ENCODE data around the gene ADPRS. TPM values are rescaled to one million over a fixed set of nuclear protein-coding genes. Genes with fewer than 3 reads are reported as not detected.

The ADPRS gene
- total and polyA plus RNA-seq, 2 donors (not counting 3 experiments of a cell fraction or from before 2014, with no cell fraction given) = 32.9 to 48.1 TPM

DNA sequence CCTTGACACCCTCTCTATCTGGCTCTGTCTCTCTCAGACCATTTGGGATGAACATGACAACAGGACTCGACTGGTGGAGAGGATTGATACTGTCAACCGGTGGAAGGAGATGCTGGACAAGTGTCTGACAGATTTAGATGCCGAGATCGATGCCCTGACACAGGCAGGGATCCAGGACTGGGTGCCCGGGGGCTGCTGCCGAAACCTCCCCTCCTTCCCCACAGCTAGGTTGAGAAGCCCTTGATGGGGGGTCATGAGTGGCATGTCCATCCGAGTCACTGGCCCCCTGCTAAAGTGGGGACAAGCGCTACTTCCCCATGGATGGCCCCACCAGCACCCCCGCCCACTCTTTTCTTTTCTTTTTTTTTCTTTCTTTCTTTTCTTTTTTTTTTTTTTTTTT is 3.6 kb upstream of the ADPRS start:
- no peaks in the 10 kb centered on the region for H4K20me1 ChIP-seq (replicated peaks; ENCODE audit: control insufficient read depth, extremely low read depth, insufficient read depth, low read length)
- H3K9ac ChIP-seq (replicated peaks; ENCODE audit: extremely low read depth, insufficient read depth, low read length) = no peak overlapping the region
- TF ChIP-seq JUN (IDR thresholded peaks at IDR 0.05; ENCODE audit: borderline replicate concordance, insufficient read depth, insufficient read length, low read depth) = no peak
- TF ChIP-seq, protein P1, sequence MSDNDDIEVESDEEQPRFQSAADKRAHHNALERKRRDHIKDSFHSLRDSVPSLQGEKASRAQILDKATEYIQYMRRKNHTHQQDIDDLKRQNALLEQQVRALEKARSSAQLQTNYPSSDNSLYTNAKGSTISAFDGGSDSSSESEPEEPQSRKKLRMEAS (IDR thresholded peaks at IDR 0.05; ENCODE audit: insufficient read depth, insufficient read length) = no peak
- TF ChIP-seq FOS (IDR thresholded peaks at IDR 0.05; ENCODE audit: borderline replicate concordance, insufficient read depth, low read length) = no peak
- TF ChIP-seq, protein P2, sequence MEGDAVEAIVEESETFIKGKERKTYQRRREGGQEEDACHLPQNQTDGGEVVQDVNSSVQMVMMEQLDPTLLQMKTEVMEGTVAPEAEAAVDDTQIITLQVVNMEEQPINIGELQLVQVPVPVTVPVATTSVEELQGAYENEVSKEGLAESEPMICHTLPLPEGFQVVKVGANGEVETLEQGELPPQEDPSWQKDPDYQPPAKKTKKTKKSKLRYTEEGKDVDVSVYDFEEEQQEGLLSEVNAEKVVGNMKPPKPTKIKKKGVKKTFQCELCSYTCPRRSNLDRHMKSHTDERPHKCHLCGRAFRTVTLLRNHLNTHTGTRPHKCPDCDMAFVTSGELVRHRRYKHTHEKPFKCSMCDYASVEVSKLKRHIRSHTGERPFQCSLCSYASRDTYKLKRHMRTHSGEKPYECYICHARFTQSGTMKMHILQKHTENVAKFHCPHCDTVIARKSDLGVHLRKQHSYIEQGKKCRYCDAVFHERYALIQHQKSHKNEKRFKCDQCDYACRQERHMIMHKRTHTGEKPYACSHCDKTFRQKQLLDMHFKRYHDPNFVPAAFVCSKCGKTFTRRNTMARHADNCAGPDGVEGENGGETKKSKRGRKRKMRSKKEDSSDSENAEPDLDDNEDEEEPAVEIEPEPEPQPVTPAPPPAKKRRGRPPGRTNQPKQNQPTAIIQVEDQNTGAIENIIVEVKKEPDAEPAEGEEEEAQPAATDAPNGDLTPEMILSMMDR (IDR thresholded peaks at IDR 0.05; ENCODE audit: extremely low read depth in 1 of 2, insufficient read depth in 1 of 2, low read depth in 1 of 2, low read length in 2 of 2) = no peak
- TF ChIP-seq GATA2 (IDR thresholded peaks at IDR 0.05; ENCODE audit: insufficient read depth, insufficient read length, low read depth, low read length) = no peak
- no peak for TF ChIP-seq POLR2AphosphoS5 (IDR thresholded peaks at IDR 0.05; ENCODE audit: insufficient read depth, low read depth, low read length)
- TF ChIP-seq MYC (IDR thresholded peaks at IDR 0.05; ENCODE audit: low read depth, low read length) = no peak
- TF ChIP-seq POLR2A (IDR thresholded peaks at IDR 0.05; ENCODE audit: low read depth, low read length) = no peak
- no peak for TF ChIP-seq EZH2 (IDR thresholded peaks at IDR 0.05; ENCODE audit: borderline replicate concordance, low read depth, low read length, severe bottlenecking)
- H3K9me1 ChIP-seq (replicated peaks; ENCODE audit: control insufficient read depth, extremely low read depth, insufficient read depth, low read length) = no peaks in the 10 kb centered on the region
- FAIRE-seq (no peak), DNase-seq (ENCODE audit: low read depth, low spot score) (no peak)
- no TSS peak for BruUV-seq (replicated peaks)
- H3K4me3 ChIP-seq (replicated peaks in 1 of 3; ENCODE audit: insufficient read depth in 1 of 3, low read depth in 1 of 3, low read length in 3 of 3) = no peak overlapping the region
- no peak overlapping the region for H3K27ac ChIP-seq (ENCODE audit: insufficient read depth, low read depth, low read length)
- no peaks in the 10 kb centered on the region for H3K9me3 ChIP-seq (replicated peaks; ENCODE audit: control insufficient read depth, insufficient read depth, low read length)
- H3K4me1 ChIP-seq (ENCODE audit: control insufficient read depth, extremely low read depth, insufficient read depth, low read length) = peaks cover 8% of the 10 kb centered on the region
- intact Hi-C loops (cut with micrococcal nuclease) = no loop called here
- dilution Hi-C loops (cut with MboI; ENCODE audit: extremely low pct_ligation_motif_present, low sequenced_read_pairs) = no loop called here
- CTCF ChIA-PET = interaction anchor here (1.8 kb wide), 1 partner anchor 202 kb away, joined by 4 read pairs; the partner anchor contains the start of gene AGO1
- no peaks in the 10 kb centered on the region for H3K27me3 ChIP-seq (ENCODE audit: control insufficient read depth in 2 of 2, insufficient read depth in 2 of 2, low read length in 2 of 2)
- no peaks in the 10 kb centered on the region for H3K36me3 ChIP-seq (ENCODE audit: control insufficient read depth in 2 of 2, extremely low read depth in 1 of 2, insufficient read depth in 2 of 2, low read length in 2 of 2)
- H2AFZ ChIP-seq (ENCODE audit: low read depth, low read length) = no peak overlapping the region
- peaks cover 12% of the 10 kb centered on the region for H3K79me2 ChIP-seq (ENCODE audit: control insufficient read depth, insufficient read depth, low read length)
- no peak overlapping the region for H3K4me2 ChIP-seq (ENCODE audit: insufficient read depth, low read length)
- POLR2A ChIA-PET = no interaction called here

Data from endothelial cell of umbilical vein (primary cell).